DMS114 treated with DMSO at 0.1 percent for 48 hours (cell line): ENCODE results near the gene KRT4.

ENCODE experiments used
- DNase-seq: peaks from one replicate; lab custom pipeline; 2025; ENCODE audit not compliant: unreplicated experiment; lab: John Stamatoyannopoulos, UW

The KRT4 gene

DNA sequence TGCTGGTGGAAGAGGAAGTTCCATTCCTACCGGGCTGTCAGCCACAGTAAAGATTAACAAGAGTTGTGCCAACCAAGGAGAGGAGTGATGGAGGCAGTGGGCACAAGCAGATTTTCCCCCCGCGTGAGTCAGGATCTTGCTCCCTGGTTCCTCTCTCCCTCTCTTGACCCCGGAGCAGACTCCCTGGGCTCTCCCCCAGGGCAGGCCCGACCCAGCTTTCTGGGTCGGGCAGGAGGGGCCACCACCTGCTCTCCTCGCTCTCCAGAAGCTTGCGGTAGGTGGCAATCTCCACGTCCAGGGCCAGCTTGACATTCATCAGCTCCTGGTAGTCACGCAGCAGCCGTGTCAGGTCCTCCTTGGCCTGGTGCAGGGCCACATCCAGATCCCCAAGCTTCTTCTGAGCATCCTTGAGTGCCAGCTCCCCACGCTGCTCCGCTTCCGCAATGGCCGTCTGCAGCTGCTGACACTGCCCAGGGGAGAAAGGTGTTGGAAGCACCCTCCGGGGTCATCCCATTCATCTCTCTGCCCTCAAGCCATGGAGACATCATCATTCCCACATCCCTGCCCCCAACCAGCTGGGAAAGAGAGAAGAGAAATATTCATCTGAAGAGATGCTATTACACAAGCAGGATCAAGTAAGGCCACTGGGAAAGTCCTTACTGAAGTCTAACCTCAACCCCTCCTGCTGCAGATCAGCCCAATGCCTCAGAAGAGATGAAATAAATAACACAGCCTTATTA lies 9.0 kb upstream of the KRT4 start:
- no peak for DNase-seq

DNA sequence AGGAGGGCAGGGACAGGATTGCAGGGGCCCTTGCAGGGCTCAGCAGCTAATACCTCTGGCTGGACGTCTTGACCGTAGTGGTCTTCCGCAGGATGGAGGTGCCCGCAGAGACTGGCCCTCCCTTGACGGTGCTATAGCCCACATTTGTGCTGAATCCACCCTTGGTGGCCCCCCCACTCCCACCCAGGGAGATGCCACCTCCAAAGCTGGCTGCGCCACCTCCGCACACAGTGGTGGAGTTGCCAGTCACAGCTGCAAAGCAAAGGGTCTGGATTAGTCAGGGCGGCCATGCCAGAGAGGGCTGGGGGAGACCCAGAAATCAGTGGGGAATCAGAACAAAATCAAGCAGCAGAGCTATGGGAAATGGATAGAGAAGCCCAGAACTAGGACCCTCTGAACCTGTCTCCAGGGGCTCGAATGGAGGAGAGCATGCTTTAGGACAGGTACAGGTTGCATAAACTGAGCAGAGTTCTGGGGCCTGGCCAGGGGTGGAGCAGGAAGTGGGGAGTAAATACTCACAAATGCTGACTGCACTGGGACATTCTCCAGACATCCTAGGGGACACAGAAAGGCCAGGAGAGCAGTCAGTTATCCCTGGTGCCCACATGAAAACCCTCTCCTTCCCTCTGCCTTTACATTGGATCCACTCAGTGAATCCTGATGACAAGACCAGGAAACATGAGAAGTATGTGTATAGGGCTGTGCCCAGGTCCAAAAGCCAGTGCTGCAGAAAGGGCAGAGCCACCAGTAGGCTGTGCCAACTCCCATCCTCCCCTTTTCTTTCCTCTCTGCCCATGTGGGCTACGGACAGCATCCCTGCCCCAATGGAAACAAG lies 8.1 kb upstream of the KRT4 start:
- no peak for DNase-seq

DNA sequence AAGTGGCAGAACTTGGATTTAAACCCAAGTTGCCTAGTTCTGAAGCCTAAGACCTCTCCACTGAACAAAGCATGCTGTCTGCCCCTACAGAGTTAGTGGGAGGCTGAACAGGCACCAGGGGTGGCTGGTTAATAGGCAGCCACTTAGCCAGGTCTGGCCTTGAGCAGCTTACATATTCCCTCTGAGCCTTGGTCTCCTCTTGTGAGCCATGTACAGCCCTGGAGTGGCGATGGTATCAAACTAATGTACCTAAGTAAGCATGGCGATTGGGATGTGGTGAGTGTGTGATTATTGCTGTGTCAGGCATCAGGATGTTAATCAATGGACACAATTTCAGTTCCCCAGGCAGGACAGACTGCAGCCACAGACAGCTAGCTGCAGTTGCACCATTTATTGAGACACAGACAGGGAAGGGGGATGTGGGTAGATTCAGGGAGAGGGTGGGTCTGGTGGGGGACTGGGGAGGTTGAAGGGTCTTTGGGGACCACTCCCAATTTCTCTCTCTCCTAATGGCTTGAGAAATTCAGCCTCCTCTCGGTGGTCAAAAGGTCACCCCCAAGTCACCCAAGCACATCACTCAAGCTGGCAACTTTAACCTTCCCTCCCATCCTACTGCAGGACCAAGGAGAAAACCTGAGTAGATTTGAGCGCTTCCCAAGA lies 7.3 kb upstream of the KRT4 start:
- no peak for DNase-seq

DNA sequence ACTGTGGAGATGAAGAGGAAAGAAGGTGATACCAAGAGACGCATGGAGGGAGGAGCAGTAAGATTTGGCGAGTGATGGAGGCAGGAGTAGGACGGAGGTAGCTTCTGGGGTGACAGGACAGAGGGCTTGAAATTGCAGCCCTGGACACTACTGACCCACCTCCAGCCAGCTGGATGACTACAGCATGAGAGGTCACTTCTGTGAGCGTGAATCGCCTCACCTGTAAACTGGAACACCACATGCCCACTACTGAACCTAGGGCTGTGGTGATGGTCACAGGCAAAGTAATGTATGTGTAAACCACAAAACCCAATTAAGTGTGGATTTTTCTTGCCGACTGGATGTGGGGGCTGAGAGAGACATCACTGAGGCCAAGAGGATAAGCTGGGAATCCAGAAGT lies 6.6 kb upstream of the KRT4 start:
- no peak for DNase-seq

DNA sequence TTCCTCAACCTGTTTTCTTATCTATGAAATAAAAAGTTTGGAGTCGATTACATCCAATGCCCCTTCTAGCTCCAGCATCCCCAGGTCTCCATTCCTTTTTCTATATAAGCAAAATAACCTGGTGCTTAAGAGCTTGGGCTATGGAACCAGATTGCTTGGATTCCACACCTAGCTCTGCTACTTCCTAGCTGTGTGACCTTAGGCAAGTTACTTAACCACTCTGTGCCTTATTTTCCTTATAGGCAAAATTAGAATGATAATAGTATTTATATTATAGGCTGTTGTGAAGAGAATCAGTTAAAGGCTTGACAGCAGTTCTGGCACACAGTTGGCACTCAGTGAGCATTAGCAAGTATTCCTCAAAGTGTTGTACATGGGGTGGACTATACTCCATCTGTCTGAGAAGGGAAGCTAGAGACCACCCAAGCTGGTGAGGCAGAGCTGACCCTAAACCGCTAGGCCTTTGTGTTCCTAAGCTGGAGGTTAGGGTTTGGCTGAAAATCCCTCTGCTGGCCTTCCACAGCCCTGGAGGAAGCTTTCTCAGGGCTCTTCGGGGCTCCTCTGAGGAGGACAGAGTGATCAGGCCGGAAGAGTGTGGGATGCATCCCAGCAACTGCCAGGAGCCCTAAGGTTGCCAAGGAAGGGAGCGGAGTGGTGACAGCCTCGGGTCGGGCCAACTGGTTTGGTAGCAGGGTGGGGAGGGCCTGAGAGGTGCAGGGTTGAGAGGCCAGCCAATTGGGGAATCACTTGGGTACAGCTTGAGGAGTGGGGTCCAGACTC lies 6.0 kb upstream of the KRT4 start:
- no peak for DNase-seq

DNA sequence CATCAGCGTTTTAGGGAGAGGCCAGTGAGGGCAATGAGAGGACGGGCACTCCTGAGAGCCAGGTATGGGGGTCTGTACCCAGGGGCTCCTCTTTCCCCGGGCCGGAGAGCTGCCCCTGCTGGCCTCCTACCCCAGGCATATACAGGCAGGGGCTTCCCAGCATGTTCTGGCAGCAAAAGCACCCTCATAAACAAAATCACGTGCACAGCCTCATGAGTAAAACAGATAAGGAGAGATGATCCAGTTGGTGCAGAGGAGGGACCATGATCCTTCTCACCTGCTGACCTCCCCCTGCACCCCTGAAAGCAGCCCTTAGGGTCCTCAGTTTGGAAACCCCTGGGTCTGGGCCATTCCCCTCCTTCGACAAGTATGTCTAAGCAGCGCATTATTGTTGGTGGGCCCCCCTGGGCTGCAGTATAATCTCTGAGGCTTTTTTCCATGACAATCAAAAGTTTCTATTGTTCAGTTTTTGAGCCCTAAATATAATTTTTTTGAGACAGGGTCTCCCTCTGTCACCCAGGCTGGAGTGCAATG lies 5.0 kb upstream of the KRT4 start:
- no peak for DNase-seq

DNA sequence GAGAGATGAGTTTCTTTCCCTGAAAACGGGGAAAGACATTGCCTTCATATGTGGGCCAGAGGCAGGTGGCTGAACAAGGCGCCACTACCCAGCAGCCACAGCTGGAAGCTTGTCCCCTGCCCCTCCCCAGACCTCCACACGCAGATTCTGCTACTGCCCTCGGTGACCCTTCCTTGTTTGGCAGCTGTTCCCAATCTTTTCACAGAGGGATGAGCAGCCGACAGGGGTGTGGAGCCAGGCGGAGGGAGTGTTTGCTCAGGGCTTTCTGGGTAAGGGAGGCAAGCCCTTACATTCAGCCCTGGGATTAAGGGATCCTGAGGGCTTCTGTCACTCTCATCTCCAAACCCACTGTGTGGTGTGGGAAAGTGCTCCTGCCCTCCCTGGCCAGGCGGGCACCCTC lies 4.5 kb upstream of the KRT4 start:
- no peak for DNase-seq

DNA sequence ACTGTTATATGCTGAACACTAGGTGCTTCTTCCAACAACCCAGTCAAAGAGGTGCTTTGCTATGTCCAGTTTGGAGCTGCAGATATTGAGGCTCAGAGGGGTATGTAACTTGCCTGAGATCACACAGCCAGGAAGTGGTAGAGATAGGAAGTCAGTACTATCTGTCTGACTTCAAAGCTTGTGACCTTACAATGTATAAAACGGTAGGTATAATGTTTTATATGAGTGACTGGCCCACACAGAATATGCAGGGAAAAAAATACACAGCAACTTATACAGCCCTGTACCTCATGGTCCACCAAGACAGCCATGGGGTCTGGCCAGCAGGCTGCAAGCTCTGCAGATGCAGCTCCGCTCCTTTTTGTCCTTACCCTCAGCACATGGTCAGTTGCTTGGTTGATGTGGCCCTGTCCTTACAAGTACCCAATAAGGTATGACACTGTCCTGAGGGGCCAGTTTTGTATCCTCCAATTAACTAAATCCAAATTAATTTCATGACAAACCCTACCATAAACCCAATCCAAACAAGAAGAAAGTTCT lies 3.9 kb upstream of the KRT4 start:
- DNase-seq: no peak

DNA sequence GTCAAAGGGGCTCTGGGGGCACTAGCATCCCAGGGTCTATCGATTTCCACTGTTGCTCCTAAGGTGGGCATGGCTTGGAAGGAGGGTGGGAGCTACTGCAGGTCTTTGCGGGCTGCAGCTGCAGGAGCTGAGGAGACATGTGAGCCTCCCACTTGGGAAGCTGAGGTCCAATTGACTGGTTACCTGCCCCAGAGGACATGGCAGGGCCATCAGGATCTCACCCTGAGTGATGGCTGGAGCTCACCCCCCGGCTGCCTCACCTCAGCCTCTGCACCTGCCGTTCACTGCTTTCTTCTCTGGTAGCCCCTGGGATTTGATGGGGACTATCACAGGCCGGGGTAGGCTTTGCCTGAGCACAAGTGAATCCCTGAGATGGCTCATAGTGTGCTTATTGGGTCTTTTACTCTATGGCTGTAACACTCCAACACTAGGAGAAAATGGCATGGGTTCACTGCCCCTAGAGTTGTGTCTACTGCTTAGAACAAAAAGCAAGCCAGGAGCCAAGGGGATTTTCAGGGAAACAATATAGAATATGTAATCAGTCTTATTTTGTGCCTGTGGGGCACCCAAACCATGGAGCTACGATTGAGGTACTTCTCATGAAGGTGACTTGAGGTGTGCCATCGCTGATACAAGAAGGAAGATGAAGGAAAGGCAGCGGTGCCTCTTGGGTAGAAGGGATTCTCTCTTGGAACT lies 3.2 kb upstream of the KRT4 start:
- DNase-seq: no peak

DNA sequence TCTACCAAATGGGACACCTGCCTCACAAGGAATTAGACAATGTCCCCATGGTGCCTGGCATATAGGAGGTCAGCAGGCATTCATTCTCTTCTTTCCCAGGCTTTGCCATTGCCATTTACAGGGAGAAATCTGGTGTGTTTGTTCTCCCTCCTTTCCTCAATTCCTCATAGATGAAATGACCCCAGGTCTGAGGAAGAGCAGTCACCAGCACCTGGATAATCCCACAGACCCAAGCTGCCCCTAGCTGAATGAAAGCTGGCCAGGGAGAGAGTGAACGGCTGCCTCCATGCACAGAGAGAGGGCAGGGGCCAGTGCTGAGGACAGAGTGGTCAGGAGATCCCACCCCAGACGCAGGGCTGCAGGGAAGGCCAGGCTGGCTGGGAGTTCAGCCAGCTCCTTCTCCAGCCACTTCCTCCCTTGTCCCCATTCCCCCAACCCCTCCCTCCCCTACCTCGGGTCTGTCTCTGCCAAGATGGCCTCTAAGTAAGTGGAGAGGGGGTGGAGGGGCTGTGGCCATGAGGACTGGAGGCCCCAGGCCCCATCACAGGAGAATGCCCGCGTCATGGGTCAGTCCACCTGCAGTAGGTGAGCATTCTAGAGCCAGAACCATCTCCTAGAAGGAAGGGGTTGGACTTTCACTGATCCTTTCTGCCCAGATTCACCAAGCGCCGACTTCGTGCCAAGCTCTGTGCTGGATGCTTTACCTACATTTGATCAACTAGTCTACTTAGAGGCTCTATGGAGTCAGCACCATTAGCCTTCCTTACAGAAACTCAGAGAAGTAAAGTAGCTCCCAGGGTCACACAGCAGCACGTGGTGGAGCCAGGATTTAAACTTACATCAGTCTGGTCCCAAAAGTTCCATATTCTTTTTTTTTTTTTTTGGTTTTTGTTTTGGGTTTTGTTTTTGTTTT lies 2.0 kb upstream of the KRT4 start:
- DNase-seq: no peak

DNA sequence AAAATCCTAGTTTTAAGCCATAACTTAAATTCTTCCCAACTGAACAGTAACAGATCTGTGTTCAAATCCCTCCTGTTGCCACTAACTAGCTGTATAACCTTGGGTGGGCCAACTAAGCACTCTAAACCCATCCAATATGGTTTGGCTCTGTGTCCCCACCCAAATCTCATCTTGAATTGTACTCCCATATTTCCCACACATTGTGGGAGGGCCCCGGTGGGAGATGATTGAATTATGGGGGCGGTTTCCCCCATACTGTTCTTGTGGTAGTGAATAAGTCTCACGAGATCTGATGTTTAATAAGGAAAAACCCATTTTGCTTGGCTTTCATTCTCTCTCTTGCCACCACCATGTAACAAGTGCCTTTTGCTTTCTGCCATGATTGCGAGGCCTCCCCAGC lies 1.2 kb upstream of the KRT4 start:
- DNase-seq: no peak

DNA sequence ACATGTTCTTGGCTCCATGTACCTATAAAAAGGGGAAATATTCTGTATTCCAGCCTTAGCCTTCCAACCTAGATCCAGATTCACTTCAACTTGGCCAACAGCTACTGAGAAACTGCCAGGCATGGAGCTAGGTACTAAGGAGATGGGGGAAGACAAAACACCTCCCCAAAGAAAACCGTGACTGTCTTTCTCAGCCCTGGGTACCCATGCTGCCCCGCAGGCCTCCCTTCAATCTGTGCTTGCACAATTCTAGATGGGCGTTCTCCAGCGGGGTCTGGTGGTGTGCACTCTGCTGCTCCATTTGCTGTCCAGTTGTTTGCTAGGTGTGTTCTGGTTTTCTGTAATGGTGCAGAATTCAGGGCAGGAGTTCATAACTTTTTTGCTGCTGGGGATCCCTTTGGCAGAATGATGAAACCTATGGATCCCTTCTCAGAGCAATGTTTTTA lies 817 bp upstream of the KRT4 start:
- DNase-seq: no peak

DNA sequence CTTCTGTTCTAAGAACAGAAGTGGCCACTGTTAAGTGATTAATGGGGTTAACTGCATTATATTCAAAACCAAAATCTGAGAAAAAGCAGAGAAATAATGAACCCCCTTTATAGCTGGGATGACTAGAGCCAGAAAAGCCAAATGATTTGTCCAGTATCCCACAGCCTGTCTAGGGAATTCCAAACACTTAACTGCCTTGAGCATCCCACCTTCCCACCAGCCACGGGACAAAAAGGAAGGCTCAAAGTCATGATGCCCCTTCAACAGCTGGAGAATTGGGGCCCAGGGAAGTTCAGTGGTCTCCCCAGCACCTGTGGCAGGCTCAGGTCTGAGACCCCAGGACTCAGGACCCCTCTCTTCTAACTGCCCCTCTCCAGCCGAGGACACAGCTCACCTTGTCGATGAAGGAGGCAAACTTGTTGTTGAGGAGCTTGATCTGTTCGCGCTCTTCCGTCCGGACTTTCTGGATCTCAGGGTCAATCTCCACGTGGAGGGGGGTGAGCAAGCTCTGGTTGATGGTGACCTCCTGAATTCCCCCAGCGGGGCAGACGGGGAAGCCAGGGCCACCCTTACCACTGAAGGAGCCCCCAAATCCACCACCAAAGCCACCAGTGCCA lies 605 bp downstream of the KRT4 start:
- DNase-seq: no peak

DNA sequence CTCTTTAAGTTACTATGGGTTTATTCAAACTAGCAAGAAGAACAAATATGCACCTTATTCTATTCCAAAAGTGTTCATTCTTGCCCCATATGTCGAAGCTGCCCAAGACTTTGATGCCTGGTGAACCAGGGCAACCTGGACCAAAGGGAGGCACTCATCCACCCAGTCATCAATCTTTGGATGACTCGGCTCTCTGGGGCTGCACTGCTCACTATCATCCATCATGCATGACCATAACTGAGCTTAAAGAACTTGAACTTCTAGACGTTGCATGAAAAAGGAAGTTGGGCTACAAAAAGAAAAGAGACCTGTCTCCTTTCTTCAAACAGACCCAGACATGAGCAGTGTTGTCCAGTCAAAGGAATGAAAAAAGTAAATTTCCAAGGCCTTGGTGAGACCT lies 1.2 kb downstream of the KRT4 start:
- DNase-seq: no peak

DNA sequence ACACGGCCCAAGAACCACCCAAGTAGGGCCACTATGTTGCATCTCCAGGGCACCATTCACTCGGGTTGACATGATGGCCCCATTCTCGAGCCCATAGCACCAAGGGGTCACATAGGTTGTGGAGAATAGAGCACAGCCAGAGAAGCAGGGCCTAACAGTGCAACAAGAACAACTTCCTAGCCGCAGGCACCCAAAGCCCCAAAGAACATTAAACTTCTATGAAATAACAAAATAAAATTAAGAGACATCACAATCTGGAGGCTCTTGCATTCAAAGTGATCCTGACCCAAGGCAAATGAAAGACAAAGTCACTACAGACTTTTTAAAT lies 1.9 kb downstream of the KRT4 start:
- no peak for DNase-seq

DNA sequence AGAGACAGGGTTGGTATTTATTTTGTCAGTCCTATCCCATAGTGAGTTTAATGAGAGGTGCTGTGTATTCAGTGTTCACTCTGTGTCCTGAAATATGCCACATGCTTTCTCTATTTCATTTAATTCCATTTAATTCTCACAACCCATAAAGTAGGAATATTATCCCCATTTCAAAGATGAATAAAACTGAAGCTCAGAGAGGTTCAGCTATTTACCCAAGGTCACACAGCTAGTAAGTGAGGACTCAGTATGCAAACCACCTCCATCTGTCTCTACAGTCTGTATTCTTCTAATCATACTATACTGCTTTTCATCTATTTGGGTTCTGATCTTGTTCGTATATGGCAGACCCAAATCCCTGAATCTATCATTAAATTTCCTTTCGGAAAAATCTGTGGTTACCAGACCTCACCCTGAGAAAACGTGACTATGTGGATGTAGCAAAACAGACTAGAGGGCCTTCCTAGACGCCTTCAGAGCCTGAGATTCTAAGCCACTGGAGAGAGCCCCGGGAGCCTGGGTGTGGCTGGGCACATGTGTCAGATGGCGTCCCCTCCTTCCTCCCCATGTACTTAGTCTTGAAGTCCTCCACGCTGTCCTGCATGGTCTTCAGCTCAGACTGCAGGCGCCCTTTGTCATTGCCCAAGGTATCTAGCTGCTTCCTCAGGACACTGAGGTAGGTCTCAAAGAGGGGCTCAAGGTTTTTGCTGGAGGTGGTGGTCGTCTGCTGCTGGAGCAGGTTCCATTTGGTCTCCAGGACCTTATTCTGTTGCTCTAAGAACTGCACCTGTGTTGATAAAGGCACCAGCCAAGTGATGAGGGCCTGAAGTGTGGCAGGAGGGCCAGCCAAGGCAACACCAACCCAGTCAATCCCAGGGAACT lies 2.5 kb downstream of the KRT4 start:
- no peak for DNase-seq

DNA sequence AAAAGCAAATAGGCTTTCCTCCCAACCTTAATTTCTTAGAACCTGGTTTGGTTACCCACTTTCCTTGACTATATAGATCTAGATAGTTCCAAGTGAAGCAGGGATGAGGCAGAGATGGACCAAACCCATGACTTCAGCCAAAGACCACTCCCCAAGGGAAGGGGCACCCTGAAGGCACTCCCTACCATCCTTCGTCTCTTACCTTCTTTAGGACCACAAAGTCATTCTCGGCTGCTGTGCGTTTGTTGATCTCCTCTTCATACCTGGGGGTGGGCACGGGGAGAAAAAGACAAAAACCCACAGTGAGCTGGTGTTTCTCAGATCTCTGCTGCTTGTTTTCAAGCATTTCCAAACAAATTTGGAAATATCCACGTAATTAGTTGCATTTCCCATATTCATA lies 3.4 kb downstream of the KRT4 start:
- DNase-seq: no peak

DNA sequence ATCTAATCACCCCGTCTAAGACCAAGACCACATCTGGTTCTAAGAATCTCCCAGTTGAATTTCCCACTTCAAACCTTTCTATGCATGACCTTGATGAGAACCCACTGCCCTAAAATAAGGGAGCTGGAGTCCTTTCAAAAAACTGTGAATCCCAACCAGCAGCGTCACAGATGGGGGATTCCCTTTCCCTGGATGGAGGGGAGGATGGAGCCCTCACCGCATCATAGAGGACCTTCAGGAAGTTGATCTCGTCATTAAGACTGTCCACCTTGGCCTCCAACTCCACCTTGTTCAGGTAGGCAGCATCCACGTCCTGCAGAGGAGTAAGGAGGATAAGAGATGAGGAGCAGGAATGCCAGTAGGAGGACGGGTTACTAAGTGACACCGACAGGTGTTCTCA lies 4.8 kb downstream of the KRT4 start:
- DNase-seq: no peak
